ENCODE results near the gene KCNT2.

Gene KCNT2

GRCh38 chr1:196444634-196445033 lies 163.6 kb downstream of the KCNT2 start:
- no peak for DNase-seq

GRCh38 chr1:196442366-196442765 lies 165.9 kb downstream of the KCNT2 start:
- no peak for DNase-seq

GRCh38 chr1:196440711-196441110 lies 167.5 kb downstream of the KCNT2 start:
- DNase-seq = no peak

GRCh38 chr1:196438329-196438728 lies 169.9 kb downstream of the KCNT2 start:
- no peak for DNase-seq

GRCh38 chr1:196437671-196438070 lies 170.6 kb downstream of the KCNT2 start:
- DNase-seq = no peak

- no peak for DNase-seq
Measured at GRCh38 chr1:196433000-196433399, 175.2 kb downstream of the KCNT2 start.

GRCh38 chr1:196427976-196428734 lies 180.1 kb downstream of the KCNT2 start:
- DNase-seq = no peak

GRCh38 chr1:196425513-196425912 lies 182.7 kb downstream of the KCNT2 start:
- DNase-seq = no peak

GRCh38 chr1:196423612-196424011 lies 184.6 kb downstream of the KCNT2 start:
- DNase-seq = no peak

GRCh38 chr1:196418772-196419171 lies 189.5 kb downstream of the KCNT2 start:
- no peak for DNase-seq

GRCh38 chr1:196415978-196416377 lies 192.3 kb downstream of the KCNT2 start:
- no peak for DNase-seq

GRCh38 chr1:196412326-196412725 lies 195.9 kb downstream of the KCNT2 start:
- DNase-seq = no peak

- no peak for DNase-seq
Measured at GRCh38 chr1:196410768-196411167, 197.5 kb downstream of the KCNT2 start.

GRCh38 chr1:196409586-196409985 lies 198.7 kb downstream of the KCNT2 start:
- DNase-seq = no peak

GRCh38 chr1:196407358-196408051 lies 200.7 kb downstream of the KCNT2 start:
- DNase-seq = no peak

- DNase-seq = no peak
Measured at GRCh38 chr1:196405839-196406238, 202.4 kb downstream of the KCNT2 start.

- no peak for DNase-seq
Measured at GRCh38 chr1:196403803-196404690, 204.2 kb downstream of the KCNT2 start.

- DNase-seq = no peak
Measured at GRCh38 chr1:196401891-196402290, 206.3 kb downstream of the KCNT2 start.

GRCh38 chr1:196401452-196401833 lies 206.8 kb downstream of the KCNT2 start:
- DNase-seq = no peak

- no peak for DNase-seq
Measured at GRCh38 chr1:196400478-196401451, 207.5 kb downstream of the KCNT2 start.

GRCh38 chr1:196399713-196400112 lies 208.5 kb downstream of the KCNT2 start:
- DNase-seq = no peak

GRCh38 chr1:196393742-196394141 lies 214.5 kb downstream of the KCNT2 start:
- no peak for DNase-seq

Data from activated naive CD4-positive, alpha-beta T cell treated with Interleukin-2 at 50 U/mL for 16 hours (primary cell).